Kidney (tissue), 22 donors: ENCODE measurements around the gene BORA. TPM values are rescaled to one million over a fixed set of nuclear protein-coding genes. Genes with fewer than 3 reads are reported as not detected.

Source experiments
- DNase-seq, 5 donors: peaks; one replicate each; pipeline ENCODE4 v3.0.0-alpha.2; 2013 to 2020
- FAIRE-seq: peaks from 2 replicates; lab custom pipeline; 2012; peaks lifted over from hg19 to GRCh38; lab: Jason Lieb, UNC
- H3K27ac ChIP-seq, 2 donors: one replicate each; pipeline ENCODE4 v1.7.0; 2013; ENCODE audit warnings: low read depth in 2 of 2, low read length in 2 of 2, inconsistent platforms in 1 of 2
- H3K27me3 ChIP-seq: one replicate; pipeline ENCODE4 v1.7.1; 2013; ENCODE audit warnings: low read length, inconsistent platforms; ENCODE audit not compliant: control insufficient read depth, insufficient read depth
- H3K36me3 ChIP-seq, 3 donors: one replicate each; pipeline versions ENCODE4 v1.7.0 to v1.7.1; 2013; ENCODE audit warnings: low read length in 3 of 3, control low read depth in 1 of 3, inconsistent platforms in 1 of 3; ENCODE audit not compliant: insufficient read depth in 3 of 3, control insufficient read depth in 2 of 3
- H3K4me1 ChIP-seq, 3 donors: one replicate each; pipeline versions ENCODE4 v1.7.0 to v1.7.1; 2013; ENCODE audit warnings: low read length in 3 of 3, inconsistent platforms in 1 of 3, low read depth in 1 of 3; ENCODE audit not compliant: control insufficient read depth in 2 of 3, insufficient read depth in 2 of 3
- H3K4me3 ChIP-seq, 3 donors: one replicate each; pipeline versions ENCODE4 v1.7.0 to v1.8.1; 2013; ENCODE audit warnings: low read length in 3 of 3, control low read depth in 1 of 3, inconsistent platforms in 1 of 3
- H3K9ac ChIP-seq, 3 donors: one replicate each; pipeline versions ENCODE4 v1.7.0 to v1.7.1; 2013; ENCODE audit warnings: low read length in 3 of 3, control low read depth in 1 of 3, inconsistent platforms in 1 of 3
- H3K9me3 ChIP-seq, 3 donors: one replicate each; pipeline versions ENCODE4 v1.7.0 to v1.7.1; 2013; ENCODE audit warnings: low read length in 3 of 3, control low read depth in 1 of 3, inconsistent platforms in 1 of 3; ENCODE audit not compliant: control insufficient read depth in 2 of 3, insufficient read depth in 1 of 3
- CTCF ChIP-seq: IDR thresholded peaks from 3 replicates; pipeline ENCODE4 v1.5.1; 2012; ENCODE audit warnings: mild to moderate bottlenecking, moderate library complexity, borderline replicate concordance; ENCODE audit not compliant: insufficient read depth; ENCODE audit errors: extremely low read depth
- intact Hi-C: fragments of 100-400 bp; cut with DNase I; formaldehyde crosslinking; loops from one replicate; pipeline ENCODE4 v1.11.1; 2022
- long read RNA-seq, 10 donors: library from polyadenylated mRNA in 1 of 10; unstranded in 1 of 10; transcript quantifications; one replicate each; pipeline ENCODE4 v2.0.0 and lab custom pipeline, GENCODE V29; 2021 to 2026
- polyA plus RNA-seq: library from polyadenylated mRNA; stranded (reverse); fragments of 350-450 nt; fragmentation: Illumina TruSeq; extraction: RNeasy Lipid Tissue Mini Kit (QIAGEN cat#74804); gene quantifications from one replicate; pipeline ENCODE4 v1.2.3, GENCODE V29; 2014; ENCODE audit warnings: low read depth, low replicate concordance; ENCODE audit not compliant: insufficient read depth
- total RNA-seq: library from RNA; stranded (reverse); fragmentation: NEBNext Ultra II Directional; extraction: Animal tissue kit (Norgen Biotek cat#: 25700); gene quantifications from one replicate; pipeline ENCODE4 v1.2.1, GENCODE V29; 2021
- donor health status: control.
- donor health status: control.
- donor health status: control.
- donor health status: control.
- donor health status: control.
- donor health status: DM: yes; HTN: yes; CAD: no.
- donor health status: Normal renal cell carcinoma (clear cell type).

BORA gene
- total RNA-seq (3.4 TPM), polyA plus RNA-seq (1.0 TPM)
- long read RNA-seq, donor 1, partial matches to known transcripts, result 0 of 1 reads
- long read RNA-seq, donor 1, other reads (novel, unspliced or antisense), result 0 of 1 reads
- long read RNA-seq, donor 2, partial matches to known transcripts, result 0 of 1 reads
- long read RNA-seq, donor 2, other reads (novel, unspliced or antisense), result 0 of 1 reads
- long read RNA-seq, donor 3, partial matches to known transcripts, result 36 of 36 reads
- long read RNA-seq, donor 3, other reads (novel, unspliced or antisense), result 0 of 36 reads
- long read RNA-seq, donor 4, result 0 reads
- long read RNA-seq, donor 5, result 0 reads
- long read RNA-seq, donor 6, partial matches to known transcripts, result 0 of 1 reads
- long read RNA-seq, donor 6, other reads (novel, unspliced or antisense), result 0 of 1 reads
- long read RNA-seq, donor 7, partial matches to known transcripts, result 1 of 2 reads
- long read RNA-seq, donor 7, other reads (novel, unspliced or antisense), result 1 of 2 reads
- long read RNA-seq, donor 8, partial matches to known transcripts, result 0 of 1 reads
- long read RNA-seq, donor 8, other reads (novel, unspliced or antisense), result 0 of 1 reads
- long read RNA-seq, donor 9, partial matches to known transcripts, result 8 of 8 reads
- long read RNA-seq, donor 9, other reads (novel, unspliced or antisense), result 0 of 8 reads
- long read RNA-seq, donor 10, result 0 reads

- Histone ChIP-seq H3K27me3 (no peaks in the 10 kb centered on the region), H3K9ac (peak within 1 kb of the TSS; percentile 68 to 93 (median 77)), H3K9me3 (no peaks in the 10 kb centered on the region), H3K27ac (peak within 1 kb of the TSS in 1 of 2 donors; percentile 36), H3K4me3 (peak within 1 kb of the TSS; percentile 85 to 91 (median 90)), H3K36me3 (no peaks in the 10 kb centered on the region), H3K4me1 (peaks cover 0 to 7% (median 2%) of the 10 kb centered on the region in 3 donors)
- DNase-seq (peak; percentile 97 to 99 (median 98)), FAIRE-seq (peak; percentile 97)
- intact Hi-C loops, result no loop called here
- no peak for TF ChIP-seq CTCF
Measured at GRCh38 chr13:72727417-72728289, at the start of gene BORA, which contains the start of gene MZT1. BORA (plus strand) TSS chr13:72727923; CDS start chr13:72728941, 1,018 bp downstream. MZT1 (minus strand) TSS chr13:72727629; CDS start chr13:72727602, 27 bp downstream.

- DNase-seq (peak in 2 of 5 donors; percentile 46 to 72), FAIRE-seq (peak; percentile 44)
- no peaks in the 10 kb centered on the region for H3K4me1 ChIP-seq
- no peak overlapping the region for H3K27ac ChIP-seq
- no peaks in the 10 kb centered on the region for H3K36me3 ChIP-seq
- H3K9me3 ChIP-seq, result no peaks in the 10 kb centered on the region
- intact Hi-C loops, result no loop called here
- H3K9ac ChIP-seq, result no peak overlapping the region
- no peaks in the 10 kb centered on the region for H3K27me3 ChIP-seq
- H3K4me3 ChIP-seq, result no peak overlapping the region
- no peak for TF ChIP-seq CTCF
Measured at GRCh38 chr13:72678312-72678711, 49.4 kb upstream of the BORA start.

- TF ChIP-seq CTCF, result no peak
- FAIRE-seq (no peak), DNase-seq (no peak)
- no peaks in the 10 kb centered on the region for H3K9me3 ChIP-seq
- no peaks in the 10 kb centered on the region for H3K27me3 ChIP-seq
- no peak overlapping the region for H3K4me3 ChIP-seq
- H3K4me1 ChIP-seq, result no peaks in the 10 kb centered on the region
- intact Hi-C loops, result no loop called here
- H3K9ac ChIP-seq, result no peak overlapping the region
- no peak overlapping the region for H3K27ac ChIP-seq
- H3K36me3 ChIP-seq, result no peaks in the 10 kb centered on the region
Measured at GRCh38 chr13:72680353-72680752, 47.4 kb upstream of the BORA start.
